GM12878 (cell line): Measurements from ENCODE around the gene ARL17B. TPM values are rescaled to one million over a fixed set of nuclear protein-coding genes. Genes with fewer than 3 reads are reported as not detected.

Experiments used
- ATAC-seq: fragments of 200-7000 bp; cut with Tn5 transposase; 3 replicates; pipeline ENCODE4 v1.9.1; 2020; ENCODE audit warnings: mild to moderate bottlenecking, moderate library complexity
- BruUV-seq: library from RNA; stranded (reverse); fragments of 400-500 nt; replicated peaks from 2 replicates; lab custom pipeline; 2021; lab: Mats Ljungman, UMichigan
- CTCF ChIA-PET: fragments of 300-600 bp; sonication (Branson Sonifier 250); formaldehyde crosslinking; extraction: SDS; loops from one replicate; lab custom pipeline; 2021; ENCODE audit warnings: inconsistent platforms; lab: Yijun Ruan, JAX
- POLR2A ChIA-PET: fragments of 350-600 bp; formaldehyde crosslinking; extraction: SDS; loops from one replicate; lab custom pipeline; 2021; ENCODE audit warnings: inconsistent platforms; lab: Charles Lee
- RAD21 ChIA-PET: fragments of 300-600 bp; sonication (Branson Sonifier 250); formaldehyde crosslinking; loops from one replicate; lab custom pipeline; 2023; ENCODE audit warnings: antibody characterized with exemption; ENCODE audit not compliant: unreplicated experiment; lab: Charles Lee
- SMC1A ChIA-PET: fragments of 300-600 bp; sonication (Branson Sonifier 250); formaldehyde crosslinking; loops from one replicate; lab custom pipeline; 2023; ENCODE audit not compliant: unreplicated experiment, uncharacterized antibody; lab: Charles Lee
- DNase-seq: peaks from one replicate; pipeline ENCODE4 v3.0.0-alpha.2; 2011; ENCODE audit warnings: low read depth, low spot score
- FAIRE-seq: peaks from 3 replicates; lab custom pipeline; 2011; peaks lifted over from hg19 to GRCh38; lab: Jason Lieb, UNC
- H2AFZ ChIP-seq: 2 replicates; pipeline ENCODE4 v1.6.0; 2011; ENCODE audit warnings: low read depth, low read length, control low read depth; ENCODE audit not compliant: control insufficient read depth
- H3K27ac ChIP-seq: 2 replicates; pipeline ENCODE4 v1.5.1; 2011; ENCODE audit warnings: control low read depth; ENCODE audit not compliant: control insufficient read depth, insufficient read depth
- H3K27me3 ChIP-seq, 2 experiments: replicated peaks in 1 of 2; 2 replicates each; pipeline versions ENCODE4 v1.6.0 to v1.6.1; 2011; ENCODE audit warnings: low read length in 1 of 2; ENCODE audit not compliant: control insufficient read depth in 2 of 2, insufficient read depth in 2 of 2
- H3K36me3 ChIP-seq, 2 experiments: 2 replicates each; pipeline ENCODE4 v1.5.1; 2011; ENCODE audit warnings: low read length in 1 of 2; ENCODE audit not compliant: control insufficient read depth in 2 of 2, insufficient read depth in 2 of 2
- H3K4me1 ChIP-seq: 2 replicates; pipeline ENCODE4 v1.6.1; 2011; ENCODE audit warnings: mild to moderate bottlenecking, low read length, moderate library complexity, mixed read lengths; ENCODE audit not compliant: control insufficient read depth, insufficient read depth
- H3K4me2 ChIP-seq: 2 replicates; pipeline ENCODE4 v1.6.0; 2011; ENCODE audit warnings: control low read depth; ENCODE audit not compliant: control insufficient read depth, insufficient read depth
- H3K4me3 ChIP-seq: fragments of 200-600 bp; sonication (generic); 2 replicates; pipeline ENCODE4 v1.5.1; 2016
- H3K79me2 ChIP-seq: 2 replicates; pipeline ENCODE4 v1.6.0; 2011; ENCODE audit warnings: low read length; ENCODE audit not compliant: control insufficient read depth, insufficient read depth
- H3K9ac ChIP-seq: 2 replicates; pipeline ENCODE4 v1.8.0; 2011; ENCODE audit warnings: low read length, control low read depth, mixed read lengths; ENCODE audit not compliant: control insufficient read depth, insufficient read depth
- H3K9me3 ChIP-seq: replicated peaks from 3 replicates; pipeline ENCODE4 v1.5.1; 2011; ENCODE audit warnings: mild to moderate bottlenecking, low read length; ENCODE audit not compliant: control insufficient read depth, insufficient read depth
- H4K20me1 ChIP-seq: 2 replicates; pipeline ENCODE4 v1.6.0; 2011; ENCODE audit not compliant: control insufficient read depth, insufficient read depth
- CHD2 ChIP-seq: IDR thresholded peaks from 2 replicates; pipeline ENCODE4 v1.6.1; 2011; ENCODE audit warnings: low read depth, low read length, improper control_type of control experiment, borderline replicate concordance
- EP300 ChIP-seq, 2 experiments: fragments of 150-350 bp in 1 of 2; IDR thresholded peaks; 2 replicates each; pipeline ENCODE4 v1.6.1; 2011 to 2012; ENCODE audit warnings: low read depth in 2 of 2, low read length in 2 of 2, borderline replicate concordance in 1 of 2, improper control_type of control experiment in 1 of 2, inconsistent platforms in 1 of 2; ENCODE audit not compliant: control insufficient read depth in 1 of 2
- JUND ChIP-seq: IDR thresholded peaks from 2 replicates; pipeline ENCODE4 v1.6.1; 2012; ENCODE audit warnings: low read depth, mild to moderate bottlenecking, low read length, improper control_type of control experiment, moderate library complexity
- MAX ChIP-seq: IDR thresholded peaks from 2 replicates; pipeline ENCODE4 v1.6.1; 2012; ENCODE audit warnings: low read depth, low read length, improper control_type of control experiment
- NRF1 ChIP-seq: conservative IDR thresholded peaks from 2 replicates; pipeline ENCODE4 v1.6.1; 2011; ENCODE audit warnings: mild to moderate bottlenecking, low read depth, low read length, improper control_type of control experiment
- SREBF1 ChIP-seq: IDR thresholded peaks from 2 replicates; pipeline ENCODE4 v1.6.1; 2012; ENCODE audit warnings: mild to moderate bottlenecking, low read length
- STAT1 ChIP-seq: fragments of 450-650 bp; conservative IDR thresholded peaks from 2 replicates; pipeline ENCODE4 v1.6.1; 2014; ENCODE audit warnings: antibody characterized with exemption, mild to moderate bottlenecking
- TARDBP ChIP-seq: IDR thresholded peaks from 2 replicates; pipeline ENCODE4 v1.6.1; 2016; ENCODE audit warnings: borderline replicate concordance
- TCF3 ChIP-seq: IDR thresholded peaks from 2 replicates; pipeline ENCODE4 v1.6.1; 2012; ENCODE audit warnings: low read depth, mild to moderate bottlenecking, low read length, borderline replicate concordance; ENCODE audit not compliant: insufficient read depth
- YY1 ChIP-seq: IDR thresholded peaks from 2 replicates; pipeline ENCODE4 v1.6.1; 2011; ENCODE audit warnings: low read depth, mild to moderate bottlenecking, low read length
- ZBTB4 ChIP-seq: fragments of 450-650 bp; formaldehyde crosslinking; IDR thresholded peaks from 2 replicates; pipeline ENCODE4 v1.4.0; 2022; ENCODE audit warnings: mild to moderate bottlenecking, moderate library complexity
- ZNF592 ChIP-seq: fragments of 450-650 bp; IDR thresholded peaks from 2 replicates; pipeline ENCODE4 v1.6.1; 2017; ENCODE audit warnings: mild to moderate bottlenecking, moderate library complexity
- WGBS: methylation state at CpG from one replicate; pipeline ENCODE4 v1.1.6; 2016; ENCODE audit warnings: low lambda C conversion rate; ENCODE audit not compliant: insufficient replicate concordance, insufficient coverage; ENCODE audit errors: missing lambda C conversion rate; 5-methylcytosine and 5-hydroxymethylcytosine counted together
- in situ Hi-C: fragments of 300-500 bp; cut with MboI; formaldehyde crosslinking; loops from 9 replicates; pipeline ENCODE4 v1.14.3; 2018; ENCODE audit warnings: mixed read lengths
- intact Hi-C: fragments of 100-400 bp; cut with micrococcal nuclease; formaldehyde crosslinking; loops from one replicate; pipeline ENCODE4 v1.14.2; 2022; ENCODE audit not compliant: unreplicated experiment
- polyA plus RNA-seq, 11 experiments: library from polyadenylated mRNA; depleted of rRNA in 4 of 11; unstranded in 6 of 11; stranded (reverse) in 5 of 11; fragments of >200 nt; fragmentation: Nextera tagmentation in 4 of 11; fragmentation: Illumina TruSeq in 1 of 11; extraction: Ambion mirVana in 4 of 11; extraction: Trizol in 1 of 11; gene quantifications; 1 replicate in 1 of 11; 2 replicates in 10 of 11; pipeline versions ENCODE4 v1.2.1 to v1.2.3, GENCODE V29; 2011 to 2016; ENCODE audit warnings: inconsistent platforms in 2 of 11, missing spikeins in 2 of 11, low read depth in 1 of 11
- total RNA-seq, 4 experiments: library from RNA; depleted of rRNA in 3 of 4; stranded (reverse); fragments of >200 nt in 3 of 4; fragmentation: Illumina TruSeq in 1 of 4; extraction: Trizol in 1 of 4; gene quantifications; 2 replicates each; pipeline versions ENCODE4 v1.2.1 to v1.2.3, GENCODE V29; 2013 to 2021

The ARL17B gene
- total and polyA plus RNA-seq, 10 of the 15 experiments (the other 5 are each of a cell fraction or from before 2014, with no cell fraction given), result 6.0 to 25.1 (median 14.2) TPM

- no peak for TF ChIP-seq ZNF592
- TF ChIP-seq TCF3, result no peak
These were observed 91.5 kb downstream of the ARL17B start (continued) for GRCh38 chr17:46270032-46270431.

- Histone ChIP-seq H3K9ac (peak overlapping the region; percentile 73), H3K79me2 (no peaks in the 10 kb centered on the region), H3K36me3 (no peaks in the 10 kb centered on the region), H3K9me3 (no peaks in the 10 kb centered on the region), H3K27ac (peak overlapping the region; percentile 20), H3K4me2 (peak overlapping the region; percentile 97), H3K4me3 (peak overlapping the region; percentile 77), H4K20me1 (no peaks in the 10 kb centered on the region), H3K27me3 (no peaks in the 10 kb centered on the region; a peak in 2 of 4 replicates), H3K4me1 (peaks cover 13% of the 10 kb centered on the region), H2AFZ (peak overlapping the region; percentile 98)
- SMC1A ChIA-PET, result interaction anchor here (0.7 to 1.7 kb wide), 4 partner anchors 21 to 1236 kb away, joined by 3 to 5 read pairs (median 3); no protein-coding TSS in a partner anchor
- RAD21 ChIA-PET, result interaction anchor here (0.9 to 1.5 kb wide), 3 partner anchors 54 to 80 kb away, joined by 3 to 5 read pairs (median 3); no protein-coding TSS in a partner anchor
- WGBS, result 1% methylated on average over 116 of the region's 116 CpGs
- ATAC-seq (peak; percentile 95), DNase-seq (peak; percentile 37), FAIRE-seq (peak; percentile 23)
- no TSS peak for BruUV-seq
- CTCF ChIA-PET, result interaction anchor here (0.6 to 7.5 kb wide), 9 partner anchors 11 to 668 kb away, joined by 3 to 64 read pairs (median 4); partner anchors contain the start of gene KANSL1
- intact Hi-C loops, result no loop called here
- POLR2A ChIA-PET, result interaction anchor here (0.5 kb wide), 1 partner anchor 18 kb away, joined by 3 read pairs; no protein-coding TSS in a partner anchor
- in situ Hi-C loops, result loop anchor here (5.0 to 25.0 kb wide), 2 partner anchors 265 to 680 kb away; no protein-coding TSS in a partner anchor
- TF ChIP-seq NRF1 (peak; percentile 71), ZBTB4 (CRISPR knock-in tag) (no peak), JUND (no peak), EP300 (IDR thresholded peaks at IDR 0.05; ENCODE audit: borderline replicate concordance in 1 of 2, control insufficient read depth in 1 of 2, low read depth in 2 of 2, low read length in 2 of 2) (no peak), YY1 (no peak; the same call in 1 of the 2 replicates), STAT1 (0 out of 2 replicates have a peak, but pooled peaks have one; percentile 10), CHD2 (0 out of 2 replicates have a peak, but pooled peaks have one; percentile 39), MAX (peak; percentile 47), TARDBP (no peak), SREBF1 (no peak)
These were observed 94.7 kb downstream of the ARL17B start for GRCh38 chr17:46266656-46267544.
